Gastrocnemius medialis (tissue), 4 donors: Measurements from ENCODE around the gene PDZD4. TPM values are rescaled to one million over a fixed set of nuclear protein-coding genes. Genes with fewer than 3 reads are reported as not detected.

Source experiments
- ATAC-seq, 2 donors: fragments of 150-250 bp; one replicate each; pipeline ENCODE4 v1.9.1; 2016
- DNase-seq, 2 donors: peaks; one replicate each; pipeline ENCODE4 v3.0.0-alpha.2; 2019
- H3K27ac ChIP-seq, 4 donors: fragments of 200-600 bp; sonication (generic); 1 replicate in 1 of 4; 2 replicates in 3 of 4; pipeline ENCODE4 v1.5.1; 2016 to 2018; ENCODE audit warnings: mild to moderate bottlenecking in 2 of 4, moderate library complexity in 1 of 4
- H3K27me3 ChIP-seq, 3 donors: fragments of 200-600 bp; sonication (generic) in 2 of 3; 1 replicate in 1 of 3; 2 replicates in 2 of 3; pipeline versions ENCODE4 v1.5.1 to v1.6.0; 2016 to 2019; ENCODE audit warnings: mild to moderate bottlenecking in 1 of 3, moderate library complexity in 1 of 3
- H3K36me3 ChIP-seq, 2 donors: fragments of 200-600 bp; sonication (generic) in 1 of 2; one replicate each; pipeline ENCODE4 v1.5.1; 2017 to 2018
- H3K4me1 ChIP-seq, 2 donors: fragments of 200-600 bp; sonication (generic) in 1 of 2; one replicate each; pipeline ENCODE4 v1.5.1; 2016 to 2017; ENCODE audit warnings: mild to moderate bottlenecking in 2 of 2
- H3K4me3 ChIP-seq, 4 donors: fragments of 200-600 bp; sonication (generic) in 3 of 4; 1 replicate in 1 of 4; 2 replicates in 3 of 4; pipeline ENCODE4 v1.5.1; 2016 to 2019; ENCODE audit warnings: mild to moderate bottlenecking in 2 of 4
- H3K9me3 ChIP-seq, 3 donors: fragments of 200-600 bp; sonication (generic) in 2 of 3; 1 replicate in 1 of 3; 2 replicates in 2 of 3; pipeline ENCODE4 v1.5.1; 2016 to 2019
- POLR2A ChIP-seq, 2 donors: fragments of 450-650 bp; IDR thresholded peaks; one replicate each; pipeline ENCODE4 v1.6.1; 2017; ENCODE audit warnings: antibody characterized with exemption in 2 of 2, mild to moderate bottlenecking in 2 of 2, moderate library complexity in 2 of 2
- in situ Hi-C, 4 donors: fragments of 200-750 bp; cut with MboI; loops; one replicate each; pipeline versions ENCODE4 v1.15.0 to v1.8.0; 2017; ENCODE audit warnings: low sequenced_read_pairs in 4 of 4
- intact Hi-C: fragments of 100-400 bp; cut with DNase I; formaldehyde crosslinking; loops from one replicate; pipeline ENCODE4 v1.15.1; 2023; ENCODE audit warnings: low total_unique reads
- total RNA-seq, 4 donors: library from RNA; depleted of rRNA; stranded (reverse); fragments of >200 nt; gene quantifications; one replicate each; pipeline versions ENCODE4 v1.1.0 to v1.2.3, GENCODE V29; 2016
- TF ChIP-seq, protein P1 (sequence below), 5 experiments: fragments of 450-650 bp in 3 of 5; fragments of 200-600 bp in 2 of 5; sonication (generic) in 2 of 5; IDR thresholded peaks in 4 of 5; conservative IDR thresholded peaks in 1 of 5; 1 replicate in 4 of 5; 2 replicates in 1 of 5; pipeline ENCODE4 v1.5.1; 2016 to 2019; ENCODE audit warnings: antibody characterized with exemption in 5 of 5, mild to moderate bottlenecking in 3 of 5, moderate library complexity in 3 of 5

PDZD4 gene
- total RNA-seq, 4 donors from 2014 or later: 0.59 to 2.2 (median 1.4) TPM

DNA sequence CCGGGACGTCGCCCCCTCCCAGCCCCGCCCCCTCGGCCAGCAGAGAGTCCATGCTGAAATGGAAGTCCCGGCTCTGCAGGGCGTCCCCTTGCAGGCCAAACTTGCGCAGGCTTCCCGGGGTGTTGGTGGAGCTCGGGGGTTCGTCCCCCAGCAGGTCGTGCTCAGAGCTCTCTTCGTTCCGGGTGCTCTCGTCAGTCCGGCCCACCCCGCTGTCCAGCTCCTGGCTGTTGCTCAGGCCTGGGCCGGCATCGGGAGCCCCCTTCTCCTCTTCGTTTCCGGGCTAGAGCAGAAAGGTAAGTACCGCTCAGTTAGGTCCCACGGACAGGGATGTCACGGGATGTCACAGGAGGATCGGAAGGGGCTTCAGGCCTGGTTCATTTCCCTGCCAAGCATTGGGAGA lies 25.7 kb downstream of the PDZD4 start:
- intact Hi-C loops: no loop called here
- Histone ChIP-seq H3K27ac (no peak overlapping the region), H3K4me3 (no peak overlapping the region), H3K9me3 (no peaks in the 10 kb centered on the region), H3K36me3 (no peaks in the 10 kb centered on the region), H3K27me3 (no peaks in the 10 kb centered on the region), H3K4me1 (no peaks in the 10 kb centered on the region)
- ATAC-seq (no peak), DNase-seq (no peak)
- TF ChIP-seq, protein P1, sequence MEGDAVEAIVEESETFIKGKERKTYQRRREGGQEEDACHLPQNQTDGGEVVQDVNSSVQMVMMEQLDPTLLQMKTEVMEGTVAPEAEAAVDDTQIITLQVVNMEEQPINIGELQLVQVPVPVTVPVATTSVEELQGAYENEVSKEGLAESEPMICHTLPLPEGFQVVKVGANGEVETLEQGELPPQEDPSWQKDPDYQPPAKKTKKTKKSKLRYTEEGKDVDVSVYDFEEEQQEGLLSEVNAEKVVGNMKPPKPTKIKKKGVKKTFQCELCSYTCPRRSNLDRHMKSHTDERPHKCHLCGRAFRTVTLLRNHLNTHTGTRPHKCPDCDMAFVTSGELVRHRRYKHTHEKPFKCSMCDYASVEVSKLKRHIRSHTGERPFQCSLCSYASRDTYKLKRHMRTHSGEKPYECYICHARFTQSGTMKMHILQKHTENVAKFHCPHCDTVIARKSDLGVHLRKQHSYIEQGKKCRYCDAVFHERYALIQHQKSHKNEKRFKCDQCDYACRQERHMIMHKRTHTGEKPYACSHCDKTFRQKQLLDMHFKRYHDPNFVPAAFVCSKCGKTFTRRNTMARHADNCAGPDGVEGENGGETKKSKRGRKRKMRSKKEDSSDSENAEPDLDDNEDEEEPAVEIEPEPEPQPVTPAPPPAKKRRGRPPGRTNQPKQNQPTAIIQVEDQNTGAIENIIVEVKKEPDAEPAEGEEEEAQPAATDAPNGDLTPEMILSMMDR (IDR thresholded peaks at IDR 0.05 in 4 of 5, conservative IDR thresholded peaks at IDR 0.05 in 1 of 5): no peak
- no peak for TF ChIP-seq POLR2A (IDR thresholded peaks at IDR 0.05)
- in situ Hi-C loops: no loop called here

DNA sequence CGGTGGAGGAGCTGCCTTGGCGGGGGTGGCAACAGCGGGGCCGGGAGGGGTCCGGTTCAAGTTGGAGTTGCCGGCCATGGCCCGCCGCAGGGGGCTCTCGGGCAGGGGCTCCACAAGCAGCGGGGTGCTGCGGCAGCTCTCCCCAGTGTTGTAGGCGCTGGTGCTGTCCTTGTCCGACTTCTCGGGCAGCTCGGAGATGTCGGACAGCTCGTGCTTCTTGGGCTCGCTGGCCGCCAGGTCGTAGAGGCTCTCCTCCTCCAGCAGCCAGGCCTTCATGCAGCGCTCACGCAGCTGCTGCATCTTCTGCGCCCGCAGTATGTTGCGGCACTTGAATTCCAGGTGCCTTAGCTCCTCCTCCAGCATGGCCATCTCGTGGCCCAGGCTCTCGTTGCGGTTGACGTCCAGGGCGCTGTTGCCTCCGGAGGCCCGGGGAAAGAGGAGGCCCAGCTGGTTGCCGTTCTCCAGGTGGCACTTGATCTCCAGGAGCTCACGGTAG lies 26.2 kb downstream of the PDZD4 start:
- TF ChIP-seq, protein P1 (IDR thresholded peaks at IDR 0.05 in 4 of 5, conservative IDR thresholded peaks at IDR 0.05 in 1 of 5): no peak
- no peak for TF ChIP-seq POLR2A (IDR thresholded peaks at IDR 0.05)
- Histone ChIP-seq H3K4me3 (no peak overlapping the region), H3K36me3 (no peaks in the 10 kb centered on the region), H3K27ac (no peak overlapping the region), H3K4me1 (no peaks in the 10 kb centered on the region), H3K9me3 (no peaks in the 10 kb centered on the region), H3K27me3 (no peaks in the 10 kb centered on the region)
- intact Hi-C loops: no loop called here
- ATAC-seq: no peak
- in situ Hi-C loops: no loop called here
- no peak for DNase-seq

DNA sequence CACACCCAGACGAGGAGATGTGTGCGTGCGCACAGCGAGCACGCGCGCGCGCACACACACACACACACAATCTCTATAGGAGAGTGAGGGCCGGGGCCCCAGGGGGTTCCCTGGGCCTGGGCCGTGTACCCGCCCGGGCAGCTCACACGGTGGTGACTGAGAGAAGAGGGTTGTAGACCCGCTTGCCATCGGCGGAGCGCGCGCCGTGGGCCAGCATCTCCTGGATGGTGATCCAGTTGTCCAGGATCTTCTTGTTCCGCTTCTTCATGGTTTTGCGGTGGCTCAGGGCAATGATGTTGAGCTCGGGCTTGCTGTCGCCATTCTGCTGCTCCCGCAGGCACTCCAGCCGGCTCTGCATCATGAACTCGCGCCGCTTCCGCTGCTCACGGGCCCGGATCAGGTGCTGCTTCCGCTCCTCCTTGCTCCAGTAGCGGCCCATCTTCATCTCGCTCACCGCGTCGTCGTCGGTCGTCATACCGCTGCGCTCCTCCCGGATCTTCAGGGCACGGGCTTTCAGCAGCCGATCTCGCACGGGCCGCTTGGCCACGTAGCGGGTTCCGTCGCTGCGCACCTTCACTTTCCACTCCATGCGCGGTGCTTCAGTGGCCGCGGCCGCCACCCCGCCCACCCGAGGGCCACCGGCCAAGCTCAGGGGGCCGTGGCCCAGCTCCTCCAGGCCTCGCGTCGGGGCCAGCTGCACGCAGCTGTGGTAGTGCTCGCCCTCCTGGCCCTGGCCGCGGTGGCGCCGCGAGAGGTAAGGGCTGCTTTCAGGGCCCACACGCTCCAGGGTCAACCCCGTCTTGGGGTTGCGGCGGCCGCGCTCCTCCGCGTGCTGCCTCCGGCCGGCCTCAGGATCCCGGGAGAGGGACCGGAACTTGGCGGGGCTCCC lies 26.9 kb downstream of the PDZD4 start:
- Histone ChIP-seq H3K36me3 (no peaks in the 10 kb centered on the region), H3K27me3 (no peaks in the 10 kb centered on the region), H3K9me3 (no peaks in the 10 kb centered on the region), H3K27ac (no peak overlapping the region), H3K4me1 (no peaks in the 10 kb centered on the region), H3K4me3 (no peak overlapping the region)
- ATAC-seq: no peak
- intact Hi-C loops (no loop called here), in situ Hi-C loops (no loop called here)
- TF ChIP-seq POLR2A (IDR thresholded peaks at IDR 0.05): no peak
- TF ChIP-seq, protein P1 (IDR thresholded peaks at IDR 0.05 in 4 of 5, conservative IDR thresholded peaks at IDR 0.05 in 1 of 5): no peak
- DNase-seq: no peak

DNA sequence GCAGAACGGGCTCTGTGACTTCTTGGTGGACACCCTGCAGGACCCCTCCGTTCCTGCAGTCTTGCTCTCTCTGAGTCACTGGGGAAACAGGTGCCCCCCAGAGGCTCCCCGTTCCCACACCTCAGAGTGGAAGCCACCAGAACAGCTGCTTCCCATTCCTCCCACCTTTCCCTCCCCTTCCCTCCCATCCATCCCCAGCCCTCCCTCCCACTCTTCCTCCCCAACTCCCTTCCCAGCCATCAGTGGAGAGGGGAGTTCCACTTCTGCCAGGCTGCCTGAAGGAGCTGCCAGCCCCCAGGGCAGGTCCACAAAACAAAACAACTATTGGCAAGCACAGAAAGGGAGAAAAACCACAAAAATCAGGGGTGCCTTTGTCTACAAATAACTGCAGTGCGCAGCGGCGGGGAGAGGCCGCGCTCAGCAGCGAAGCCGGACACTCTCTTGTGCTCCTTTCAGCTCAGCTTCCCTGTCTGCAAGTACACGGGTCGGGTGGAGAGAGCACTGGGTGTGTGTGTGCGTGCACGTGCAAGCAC lies 27.8 kb downstream of the PDZD4 start:
- no peak overlapping the region for H3K27ac ChIP-seq
- in situ Hi-C loops (no loop called here), intact Hi-C loops (no loop called here)
- H3K9me3 ChIP-seq: no peaks in the 10 kb centered on the region
- H3K36me3 ChIP-seq: peaks cover 0 to 7% of the 10 kb centered on the region in 2 donors
- peak in 1 of 2 donors; percentile 1 for DNase-seq
- no peak for TF ChIP-seq POLR2A (IDR thresholded peaks at IDR 0.05)
- H3K27me3 ChIP-seq: no peaks in the 10 kb centered on the region
- H3K4me3 ChIP-seq: no peak overlapping the region
- no peaks in the 10 kb centered on the region for H3K4me1 ChIP-seq
- no peak for ATAC-seq

DNA sequence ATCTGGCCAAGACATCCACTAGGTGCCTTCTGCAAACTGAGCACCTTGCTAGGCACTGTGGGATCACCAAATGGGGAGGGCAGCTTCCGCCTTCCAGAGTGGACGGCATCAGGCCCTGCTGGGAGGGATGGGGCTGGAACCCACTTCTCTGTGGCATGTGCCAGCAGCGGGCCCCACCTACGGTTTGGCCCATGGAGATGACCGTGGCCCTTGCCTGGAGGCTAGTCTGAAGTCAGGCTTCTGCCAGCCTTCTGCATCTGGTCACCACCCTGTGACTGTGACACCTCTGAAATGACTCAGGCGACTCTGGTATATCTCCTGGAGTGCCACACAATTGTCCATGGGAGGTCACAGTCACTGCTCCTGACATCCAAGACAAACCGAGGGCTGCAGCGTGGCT lies 28.7 kb downstream of the PDZD4 start:
- in situ Hi-C loops (no loop called here), intact Hi-C loops (no loop called here)

More for the DNA sequence above, 28.7 kb downstream of the PDZD4 start:
- DNase-seq (no peak), ATAC-seq (no peak)
- H3K4me3 ChIP-seq: no peak overlapping the region
- H3K27me3 ChIP-seq: no peaks in the 10 kb centered on the region
- H3K36me3 ChIP-seq: peaks cover 0 to 11% of the 10 kb centered on the region in 2 donors
- H3K27ac ChIP-seq: no peak overlapping the region
- TF ChIP-seq, protein P1 (IDR thresholded peaks at IDR 0.05 in 4 of 5, conservative IDR thresholded peaks at IDR 0.05 in 1 of 5): no peak
- no peak for TF ChIP-seq POLR2A (IDR thresholded peaks at IDR 0.05)
- H3K4me1 ChIP-seq: no peaks in the 10 kb centered on the region
- no peaks in the 10 kb centered on the region for H3K9me3 ChIP-seq
